ENCODE results near the gene EBI3.

- no peak for TF ChIP-seq CTCF (IDR thresholded peaks at IDR 0.05)
- no peak for TF ChIP-seq POLR2A (IDR thresholded peaks at IDR 0.05)
These were observed 43.6 kb downstream of the EBI3 start for GRCh38 chr19:4272894-4273293.

Measured in adrenal gland (tissue), 5 donors.